NCI-H510A treated with DMSO at 0.1 percent for 48 hours (cell line): ENCODE results near the gene STPG4.
"Not testable (repeated sequence)": the region's sequence is repeated elsewhere in the genome, so short reads cannot be mapped to it uniquely, and the experiment has no call there.

Experiments
- DNase-seq: peaks from one replicate; lab custom pipeline; 2025; lab: John Stamatoyannopoulos, UW

The STPG4 gene

GRCh38 chr2:47127862-47128543 is 27.1 kb downstream of the STPG4 start:
- no peak for DNase-seq

GRCh38 chr2:47126783-47127182 is 28.3 kb downstream of the STPG4 start:
- no peak for DNase-seq

- not testable (repeated sequence) for DNase-seq
Observed at GRCh38 chr2:47124740-47125139, 30.4 kb downstream of the STPG4 start.

GRCh38 chr2:47120424-47120823 is 34.7 kb downstream of the STPG4 start:
- DNase-seq, result not testable (repeated sequence)

- DNase-seq, result no peak
Observed at GRCh38 chr2:47119001-47119400, 36.1 kb downstream of the STPG4 start.

GRCh38 chr2:47118581-47118980 is 36.5 kb downstream of the STPG4 start:
- no peak for DNase-seq

- DNase-seq, result no peak
Observed at GRCh38 chr2:47112665-47113435, 42.3 kb downstream of the STPG4 start.

GRCh38 chr2:47109680-47110079 is 45.4 kb downstream of the STPG4 start:
- no peak for DNase-seq

GRCh38 chr2:47109007-47109375 is 46.1 kb downstream of the STPG4 start:
- DNase-seq, result no peak

GRCh38 chr2:47108267-47109006 is 46.7 kb downstream of the STPG4 start:
- DNase-seq, result not testable (repeated sequence)

GRCh38 chr2:47107201-47107600 is 47.9 kb downstream of the STPG4 start:
- DNase-seq, result not testable (repeated sequence)

GRCh38 chr2:47106231-47106630 is 48.9 kb downstream of the STPG4 start:
- DNase-seq, result not testable (repeated sequence)

- not testable (repeated sequence) for DNase-seq
Observed at GRCh38 chr2:47099712-47100111, 55.4 kb downstream of the STPG4 start.

- no peak for DNase-seq
Observed at GRCh38 chr2:47098953-47099352, 56.2 kb downstream of the STPG4 start.

- DNase-seq, result no peak
Observed at GRCh38 chr2:47097563-47097962, 57.5 kb downstream of the STPG4 start.

- DNase-seq, result no peak
Observed at GRCh38 chr2:47096451-47096850, 58.7 kb downstream of the STPG4 start.

- no peak for DNase-seq
Observed at GRCh38 chr2:47095349-47096020, 59.6 kb downstream of the STPG4 start.

- DNase-seq, result no peak
Observed at GRCh38 chr2:47094511-47095142, 60.5 kb downstream of the STPG4 start.

GRCh38 chr2:47093626-47094025 is 61.5 kb downstream of the STPG4 start:
- DNase-seq, result no peak

GRCh38 chr2:47092465-47092864 is 62.6 kb downstream of the STPG4 start:
- no peak for DNase-seq

- DNase-seq, result no peak
Observed at GRCh38 chr2:47091118-47091517, 64.0 kb downstream of the STPG4 start.

- DNase-seq, result no peak
Observed at GRCh38 chr2:47089083-47089464, 66.0 kb downstream of the STPG4 start.
